ENCODE results near the gene RASL10A.

Gene RASL10A

DNA sequence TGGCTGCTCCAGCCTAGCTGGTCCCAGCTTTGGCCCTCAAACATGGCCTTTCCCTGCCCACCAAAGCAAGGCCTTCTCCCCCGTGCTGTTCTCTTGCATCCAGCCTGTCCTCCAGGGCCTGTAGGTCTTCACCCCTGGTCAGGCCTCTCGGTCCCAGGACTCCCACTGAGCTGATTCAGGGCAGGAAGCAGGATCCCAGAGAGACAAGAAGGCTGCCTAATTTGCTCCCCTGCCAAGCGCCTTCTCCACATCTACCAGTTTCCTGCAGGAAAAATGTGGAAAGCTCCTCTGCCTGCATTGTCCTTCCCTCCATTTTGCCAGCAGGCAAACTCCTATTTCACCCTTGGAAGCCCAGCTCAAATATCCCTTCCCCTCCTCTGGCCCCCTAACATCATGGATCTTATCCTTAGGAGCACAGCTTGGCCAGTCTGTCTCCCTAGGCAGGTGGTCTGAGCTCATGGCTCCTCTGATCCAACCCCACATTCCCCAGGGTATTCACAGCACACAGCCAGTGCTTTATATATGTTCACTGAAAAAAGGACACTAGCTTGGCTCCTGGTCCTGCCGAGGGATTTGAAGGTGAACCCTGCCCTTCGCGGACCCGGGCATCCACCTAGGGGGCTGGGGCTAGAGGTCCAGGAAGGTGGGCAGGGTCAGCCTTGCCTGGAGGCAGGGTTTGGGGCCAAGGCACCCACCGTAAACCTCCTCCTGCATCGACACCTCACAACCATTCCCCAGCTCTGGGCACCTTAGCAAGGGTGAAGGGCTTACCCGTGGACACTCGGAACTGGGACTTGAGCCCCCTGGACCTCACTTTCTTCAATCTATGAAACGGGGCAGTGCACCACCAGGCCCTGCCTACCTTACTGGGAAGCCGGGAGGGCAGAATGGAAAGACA is 48.7 kb downstream of the RASL10A start:
- peak; percentile 9 for DNase-seq

DNA sequence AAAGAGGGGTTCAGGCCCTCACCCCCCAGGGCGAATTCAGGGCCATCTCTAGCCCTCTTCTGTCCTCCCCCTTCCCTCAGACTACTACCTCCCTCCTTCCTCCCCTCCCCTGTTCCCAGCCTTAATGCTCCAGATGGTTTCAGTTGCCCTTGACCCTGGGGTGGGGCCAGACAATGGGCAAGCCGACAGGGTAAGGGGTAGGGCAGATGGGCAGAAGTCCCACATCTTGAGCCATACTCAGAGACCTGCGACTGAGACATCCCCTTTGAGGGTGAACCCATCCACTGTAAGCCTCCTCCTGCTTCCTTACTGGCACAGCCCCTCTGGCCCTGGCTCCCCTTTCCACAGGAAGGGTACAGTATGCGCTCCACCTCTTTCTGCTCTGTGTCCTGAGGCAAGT is 49.6 kb downstream of the RASL10A start:
- DNase-seq, result no peak

DNA sequence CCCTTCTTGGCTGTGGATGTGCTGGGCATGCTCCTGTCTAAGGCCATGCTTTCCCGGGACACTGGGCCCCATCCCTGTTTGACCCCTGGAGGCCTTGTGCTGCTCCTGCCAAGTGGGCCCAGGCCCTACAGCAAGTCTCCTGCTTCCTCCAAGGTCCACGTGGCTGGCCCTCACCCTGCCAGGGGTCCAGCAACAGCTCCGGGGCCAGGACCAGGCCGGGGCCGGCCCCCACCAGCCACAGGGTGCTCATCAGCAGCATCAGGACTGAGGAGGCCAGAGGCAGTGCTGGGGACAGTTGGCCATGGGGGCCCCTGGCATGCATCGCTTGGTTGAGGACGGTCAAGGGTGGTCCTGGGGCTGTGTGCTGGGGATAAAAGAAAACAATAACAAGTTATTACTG is 50.2 kb downstream of the RASL10A start:
- DNase-seq, result no peak

DNA sequence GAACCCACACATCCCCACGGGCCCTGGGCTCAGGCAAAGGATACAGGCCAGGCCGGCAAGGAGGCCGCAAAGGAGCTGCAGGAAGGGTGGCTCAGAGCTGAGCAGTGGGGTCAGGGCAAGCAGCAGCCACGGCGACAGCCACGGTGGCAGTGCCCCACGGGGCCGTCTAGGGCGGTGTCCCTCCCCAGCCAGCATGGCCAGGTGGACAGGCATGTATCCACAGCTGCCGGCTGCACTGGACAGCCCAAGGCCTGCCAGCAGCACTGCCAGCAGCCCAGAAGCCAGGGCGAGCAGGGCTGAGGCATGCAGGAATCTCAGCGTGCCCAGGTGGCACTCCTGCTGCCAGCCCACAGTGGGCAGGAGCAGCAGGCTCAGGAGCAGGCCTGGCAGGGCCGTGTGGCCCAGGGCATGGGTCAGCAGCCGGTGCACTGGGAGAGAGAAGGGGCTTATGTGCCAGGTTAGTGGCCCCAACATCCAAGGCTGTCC is 51.7 kb downstream of the RASL10A start:
- DNase-seq, result no peak

Data from suppressor macrophage treated with lipopolysaccharide for 4 hours (primary cell).